GM19463 (cell line): ENCODE measurements around the gene ACAP2.
"Not testable (repeated sequence)": the region's sequence is repeated elsewhere in the genome, so short reads cannot be mapped to it uniquely, and the experiment has no call there.

ENCODE experiments used
- ATAC-seq: cut with Tn5 transposase; IDR thresholded peaks from one replicate; pipeline ENCODE4 v1.9.1; 2021; ENCODE audit warnings: mild to moderate bottlenecking, moderate library complexity; ENCODE audit not compliant: unreplicated experiment

The ACAP2 gene

DNA sequence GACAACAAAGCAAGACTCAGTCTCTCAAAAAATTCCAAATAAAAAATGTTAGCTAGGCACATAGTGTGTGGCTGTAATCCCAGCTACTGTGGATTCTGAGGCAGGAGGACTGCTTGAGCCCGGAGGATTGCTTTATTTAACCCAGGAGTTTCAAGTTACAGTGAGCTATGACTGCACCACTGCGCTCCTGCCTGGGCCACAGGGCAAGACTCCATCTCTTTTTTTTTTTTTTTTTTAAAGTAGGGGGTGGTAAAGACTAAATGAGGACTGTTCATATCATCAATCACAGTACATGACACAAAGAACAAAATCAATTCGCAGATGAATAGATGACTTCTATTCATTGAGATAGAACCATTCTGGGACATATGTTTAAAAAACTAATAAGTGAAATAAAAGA lies 48.1 kb downstream of the ACAP2 start:
- no peak for ATAC-seq

- peak; percentile 72 for ATAC-seq
Measured at GRCh38 chr3:195394024-195394423, 48.8 kb downstream of the ACAP2 start.

DNA sequence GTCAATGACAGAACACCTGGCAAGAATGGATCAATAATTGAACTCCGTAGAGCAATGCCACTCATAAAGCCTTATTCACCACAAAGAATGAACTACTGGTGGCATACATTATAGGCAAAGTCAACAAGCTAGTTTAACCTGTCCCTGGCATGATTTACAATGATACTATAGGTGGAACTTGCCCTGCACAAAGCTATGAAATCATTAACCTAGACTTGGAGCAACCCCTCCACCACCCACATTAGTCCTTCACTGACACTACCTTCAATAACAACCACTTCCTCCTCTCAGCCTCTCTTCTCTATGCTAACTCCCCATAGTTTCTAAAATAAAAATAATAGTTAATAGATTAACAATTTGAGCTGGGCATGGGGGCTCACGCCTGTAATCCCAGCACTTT lies 54.4 kb downstream of the ACAP2 start:
- no peak for ATAC-seq

GRCh38 chr3:195386739-195387138 lies 56.1 kb downstream of the ACAP2 start:
- no peak for ATAC-seq

- no peak for ATAC-seq
Measured at GRCh38 chr3:195385526-195385925, 57.3 kb downstream of the ACAP2 start.

- no peak for ATAC-seq
Measured at GRCh38 chr3:195384952-195385351, 57.9 kb downstream of the ACAP2 start.

DNA sequence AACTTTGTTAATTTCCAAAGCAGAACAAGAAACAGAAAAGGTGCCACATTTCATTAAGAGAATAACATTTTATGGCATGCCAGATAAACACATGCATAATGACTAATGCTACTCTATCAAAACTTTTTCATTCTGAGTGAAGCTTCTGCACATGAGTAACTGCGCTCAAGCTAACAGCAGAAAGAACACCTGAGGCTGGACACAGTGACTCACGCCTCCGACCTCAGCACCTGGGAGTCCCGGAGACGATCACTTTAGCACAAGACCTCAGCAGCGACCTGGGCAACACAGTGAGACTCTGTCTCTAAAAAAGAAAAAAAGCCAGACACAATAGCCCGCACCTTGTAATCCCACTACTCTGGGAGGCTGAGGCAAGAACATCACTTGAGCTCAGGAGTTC lies 70.6 kb downstream of the ACAP2 start:
- no peak for ATAC-seq

GRCh38 chr3:195366200-195366925 lies 76.5 kb downstream of the ACAP2 start:
- no peak for ATAC-seq

GRCh38 chr3:195365371-195365770 lies 77.4 kb downstream of the ACAP2 start:
- no peak for ATAC-seq

- ATAC-seq, result not testable (repeated sequence)
Measured at GRCh38 chr3:195357797-195358196, 85.0 kb downstream of the ACAP2 start.

DNA sequence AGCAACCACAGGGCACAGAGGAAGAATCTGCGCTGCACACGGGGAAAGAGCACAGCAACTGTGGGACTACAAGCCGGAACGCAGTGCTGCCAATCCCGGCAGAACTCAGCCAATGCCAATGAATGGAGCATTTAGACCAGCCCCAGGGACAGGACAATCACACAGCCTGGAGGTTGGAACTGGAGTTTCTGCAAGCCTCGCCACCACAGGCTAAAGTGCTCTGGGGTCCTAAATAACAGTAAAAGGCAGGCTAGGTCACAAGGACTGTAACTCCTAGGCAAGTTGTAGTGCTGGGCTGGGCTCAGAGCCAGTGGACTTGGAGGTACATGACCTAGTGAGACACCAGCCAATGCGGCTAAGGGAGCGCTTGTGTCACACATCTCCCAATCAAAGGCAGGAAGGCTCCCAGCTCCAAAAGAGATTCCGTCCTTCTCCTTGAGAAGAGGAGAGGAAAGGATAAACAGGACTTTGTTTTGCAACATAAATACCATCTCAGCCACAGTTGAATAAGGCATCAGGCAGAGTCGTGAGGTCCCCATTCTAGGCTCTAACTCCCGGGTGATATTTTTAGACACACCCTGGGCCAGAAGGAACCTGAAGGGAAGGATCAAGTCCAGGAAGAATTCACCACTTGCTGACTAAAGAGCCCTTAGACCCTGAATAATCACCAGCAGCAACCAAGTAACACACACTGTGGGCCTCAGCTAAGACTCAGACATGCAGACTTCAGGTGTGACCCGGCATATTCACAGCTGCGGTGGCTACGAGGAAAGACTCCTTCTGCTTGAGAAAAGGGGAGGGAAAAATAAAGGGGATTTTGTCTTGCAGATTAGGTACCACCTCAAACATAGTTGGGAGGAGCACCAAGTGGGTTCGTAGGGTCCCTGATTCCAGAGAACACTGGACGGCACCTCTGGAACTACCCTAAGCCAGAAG lies 86.4 kb downstream of the ACAP2 start:
- no peak for ATAC-seq

DNA sequence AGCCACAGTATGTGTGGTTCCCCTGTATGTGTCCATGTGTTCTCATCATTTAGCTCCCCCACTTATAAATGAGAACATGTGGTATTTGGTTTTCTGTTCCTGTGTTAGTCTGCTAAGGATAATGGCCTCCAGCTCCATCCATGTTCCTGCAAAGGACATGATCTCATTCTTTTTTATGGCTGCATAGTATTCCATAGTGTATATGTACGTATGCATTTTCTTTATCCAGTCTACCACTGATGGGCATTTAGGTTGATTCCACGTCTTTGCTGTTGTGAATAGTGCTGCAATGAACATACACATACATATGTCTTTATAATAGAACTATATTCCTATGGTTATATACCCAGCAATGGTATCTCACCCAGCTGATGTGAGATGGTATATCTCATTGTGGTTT lies 88.8 kb downstream of the ACAP2 start:
- not testable (repeated sequence) for ATAC-seq

DNA sequence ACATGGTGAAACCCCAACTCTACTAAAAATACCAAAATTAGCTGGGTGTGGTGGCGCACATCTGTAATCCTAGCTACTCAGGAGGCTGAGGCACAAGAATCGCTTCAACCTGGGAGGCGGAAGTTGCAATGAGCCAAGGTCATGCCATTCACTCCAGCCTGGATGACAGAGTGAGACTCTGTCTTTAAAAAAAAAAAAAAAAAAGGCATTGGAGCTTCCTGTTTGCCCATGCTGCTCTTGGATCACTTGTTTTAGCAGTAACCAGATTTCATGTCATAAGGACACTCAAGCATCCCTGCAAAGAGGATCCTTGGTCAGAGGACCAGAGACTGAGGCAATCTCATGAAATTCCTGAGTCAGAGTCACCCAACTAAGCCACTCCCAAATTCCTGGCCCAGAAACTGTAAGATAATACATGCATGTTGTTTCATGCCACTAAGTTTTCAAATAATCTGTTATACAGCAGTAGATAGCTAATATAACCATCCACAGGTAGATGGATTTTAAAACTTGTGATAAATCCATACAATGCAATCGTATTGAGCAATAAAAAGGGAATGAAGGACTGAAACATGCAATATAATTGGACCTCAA lies 89.8 kb downstream of the ACAP2 start:
- no peak for ATAC-seq

GRCh38 chr3:195348426-195349115 lies 94.2 kb downstream of the ACAP2 start:
- ATAC-seq, result no peak

GRCh38 chr3:195337747-195338146 lies 105.1 kb downstream of the ACAP2 start:
- no peak for ATAC-seq

DNA sequence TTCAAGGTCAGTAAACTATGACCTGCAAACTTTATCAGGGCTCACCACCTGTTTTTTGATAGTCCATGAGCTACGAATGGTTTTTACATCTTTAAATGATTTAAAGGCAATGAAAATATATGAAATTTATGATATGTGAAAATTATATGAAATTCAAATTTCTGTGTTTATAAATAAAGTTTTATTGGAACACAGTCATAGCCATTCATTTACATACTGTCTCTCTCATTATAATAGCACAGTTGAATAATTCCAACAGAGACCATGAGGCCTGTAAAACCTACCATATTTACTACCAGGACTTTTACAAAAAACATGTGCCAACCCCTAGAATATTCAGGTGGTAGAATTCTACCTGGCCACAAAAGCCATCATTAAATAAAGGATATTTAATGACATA lies 107.9 kb downstream of the ACAP2 start:
- ATAC-seq, result no peak

- no peak for ATAC-seq
Measured at GRCh38 chr3:195319060-195319459, 123.8 kb downstream of the ACAP2 start.

DNA sequence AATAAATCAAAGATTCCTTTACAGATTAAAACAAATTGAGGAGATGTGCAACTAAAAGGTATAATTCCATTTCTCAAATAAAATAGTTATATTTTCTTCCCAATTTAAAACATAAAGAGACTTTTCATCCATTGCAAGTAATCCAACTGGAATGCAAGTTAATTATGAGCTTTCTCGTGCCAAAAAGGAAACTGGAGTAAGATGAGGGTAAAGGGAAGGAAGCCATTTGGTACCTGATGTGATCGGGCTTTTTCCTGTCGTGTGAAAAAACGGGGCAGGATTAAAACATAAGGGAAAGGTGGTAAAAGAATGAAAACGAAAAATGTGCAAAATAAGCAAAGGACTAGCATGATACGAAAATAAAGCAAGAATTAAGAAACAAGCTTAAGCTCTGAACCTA lies 130.1 kb downstream of the ACAP2 start:
- no peak for ATAC-seq

DNA sequence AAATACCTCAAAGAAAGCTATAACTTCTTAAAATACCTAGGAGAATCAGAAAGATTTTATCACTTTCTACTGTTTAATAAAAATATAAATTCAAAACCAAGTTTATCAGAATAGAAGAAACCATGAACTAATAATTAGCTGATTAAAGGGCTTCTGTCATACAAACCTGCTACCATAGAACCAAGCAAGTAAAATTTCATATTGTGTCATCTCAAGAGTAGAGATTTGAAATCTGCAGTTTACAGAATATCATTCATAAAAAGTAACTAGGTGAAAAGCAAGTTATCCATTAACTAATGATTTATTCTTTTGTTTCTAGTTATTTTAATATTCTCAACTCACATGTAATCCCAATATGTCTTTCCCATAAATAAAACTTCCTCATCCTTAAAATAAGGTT lies 135.1 kb downstream of the ACAP2 start:
- ATAC-seq, result no peak

DNA sequence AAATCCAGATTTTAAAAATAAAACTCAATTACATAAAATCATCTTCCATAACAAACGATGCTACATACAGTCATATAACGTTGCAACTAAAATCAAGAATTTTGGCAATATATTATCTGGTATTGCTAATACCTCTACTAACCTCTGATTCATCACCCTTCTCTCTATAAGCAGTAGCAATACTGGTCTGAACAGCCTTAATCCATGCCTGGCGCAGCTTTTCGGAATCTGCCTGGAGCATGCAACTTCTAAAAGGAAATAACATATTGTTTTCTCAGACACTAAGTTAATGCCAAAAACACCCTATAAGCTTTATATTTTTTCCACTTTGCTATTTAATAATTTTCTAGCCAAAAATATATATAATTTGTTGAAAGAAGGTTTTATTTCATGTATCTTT lies 136.5 kb downstream of the ACAP2 start:
- ATAC-seq, result no peak

DNA sequence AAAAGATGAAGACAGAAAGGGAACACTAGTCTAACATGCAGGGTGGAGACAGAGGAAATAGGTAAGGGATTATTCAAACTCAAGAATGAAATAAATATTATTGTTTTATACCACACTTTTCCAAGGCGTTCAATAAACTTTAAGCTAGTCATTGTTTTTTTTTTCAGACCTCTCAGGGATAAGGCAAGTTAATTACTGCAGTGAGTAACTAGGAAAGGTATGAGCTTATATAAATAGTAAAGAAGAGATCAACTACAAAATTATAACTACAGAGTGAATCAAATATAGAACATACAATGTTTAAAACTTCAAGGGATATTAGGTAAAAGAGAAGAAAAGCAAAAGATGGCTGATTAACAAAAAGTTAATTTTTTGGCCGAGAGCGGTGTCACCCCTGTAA lies 140.4 kb downstream of the ACAP2 start:
- no peak for ATAC-seq
